Lower leg skin (tissue), 4 donors: ENCODE results near the gene SVIL. TPM values are rescaled to one million over a fixed set of nuclear protein-coding genes. Genes with fewer than 3 reads are reported as not detected.
A peak's percentile ranks its signal among the peaks of the same experiment; 100 is the strongest.
"Not testable (repeated sequence)": the region's sequence is repeated elsewhere in the genome, so short reads cannot be mapped to it uniquely, and the experiment has no call there.

Experiments
- DNase-seq, 2 donors: peaks; one replicate each; pipeline ENCODE4 v3.0.0-alpha.2; 2019; ENCODE audit warnings: low spot score in 2 of 2
- H3K4me3 ChIP-seq: fragments of 200-600 bp; sonication (generic); 2 replicates; pipeline ENCODE4 v1.5.1; 2017; ENCODE audit warnings: mild to moderate bottlenecking, low read depth; ENCODE audit not compliant: poor library complexity, severe bottlenecking
- POLR2A ChIP-seq, 2 donors: fragments of 450-650 bp; IDR thresholded peaks; one replicate each; pipeline ENCODE4 v1.6.1; 2016 to 2017; ENCODE audit warnings: antibody characterized with exemption in 2 of 2, mild to moderate bottlenecking in 1 of 2, moderate library complexity in 1 of 2
- WGBS, 2 donors: methylation state at CpG; one replicate each; pipeline ENCODE4 v1.1.5; 2018; 5-methylcytosine and 5-hydroxymethylcytosine counted together
- intact Hi-C: fragments of 100-400 bp; cut with DNase I; formaldehyde crosslinking; loops from one replicate; pipeline ENCODE4 v1.15.0; 2023; ENCODE audit warnings: low total_unique reads
- total RNA-seq, 4 donors: library from RNA; depleted of rRNA; stranded (reverse); fragments of >200 nt; gene quantifications; one replicate each; pipeline ENCODE4 v1.1.0, GENCODE V29; 2016
- TF ChIP-seq, protein P1 (sequence below), 3 donors: fragments of 450-650 bp; IDR thresholded peaks; one replicate each; pipeline ENCODE4 v1.5.1; 2016; ENCODE audit warnings: antibody characterized with exemption in 3 of 3, mild to moderate bottlenecking in 3 of 3, moderate library complexity in 2 of 3

The SVIL gene
- total RNA-seq, 4 donors from 2014 or later: 49.0 to 91.0 (median 74.4) TPM

DNA sequence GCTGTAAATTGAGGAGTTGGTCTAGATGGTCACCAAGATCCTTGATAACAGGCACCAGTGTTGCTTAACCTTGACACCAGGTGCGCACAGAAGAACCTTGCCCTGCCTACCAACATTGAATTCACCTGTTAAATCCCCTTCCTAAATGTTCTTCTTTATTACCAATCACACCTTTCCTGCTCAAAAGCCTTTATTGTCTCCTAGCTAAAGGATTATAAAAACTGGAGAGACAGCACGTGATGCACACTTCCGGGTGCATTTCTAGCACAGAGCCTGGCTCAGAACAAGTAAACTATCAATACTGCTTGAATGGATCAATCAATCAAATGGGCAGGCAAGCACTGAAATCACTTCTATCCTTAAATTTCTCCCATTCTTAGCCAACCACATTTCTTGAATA lies 56.3 kb downstream of the SVIL start:
- no peak overlapping the region for H3K4me3 ChIP-seq
- DNase-seq: no peak
- WGBS, 2 donors: 89 to 93% methylated on average over 3 of the region's 3 CpGs
- intact Hi-C loops: no loop called here
- TF ChIP-seq, protein P1, sequence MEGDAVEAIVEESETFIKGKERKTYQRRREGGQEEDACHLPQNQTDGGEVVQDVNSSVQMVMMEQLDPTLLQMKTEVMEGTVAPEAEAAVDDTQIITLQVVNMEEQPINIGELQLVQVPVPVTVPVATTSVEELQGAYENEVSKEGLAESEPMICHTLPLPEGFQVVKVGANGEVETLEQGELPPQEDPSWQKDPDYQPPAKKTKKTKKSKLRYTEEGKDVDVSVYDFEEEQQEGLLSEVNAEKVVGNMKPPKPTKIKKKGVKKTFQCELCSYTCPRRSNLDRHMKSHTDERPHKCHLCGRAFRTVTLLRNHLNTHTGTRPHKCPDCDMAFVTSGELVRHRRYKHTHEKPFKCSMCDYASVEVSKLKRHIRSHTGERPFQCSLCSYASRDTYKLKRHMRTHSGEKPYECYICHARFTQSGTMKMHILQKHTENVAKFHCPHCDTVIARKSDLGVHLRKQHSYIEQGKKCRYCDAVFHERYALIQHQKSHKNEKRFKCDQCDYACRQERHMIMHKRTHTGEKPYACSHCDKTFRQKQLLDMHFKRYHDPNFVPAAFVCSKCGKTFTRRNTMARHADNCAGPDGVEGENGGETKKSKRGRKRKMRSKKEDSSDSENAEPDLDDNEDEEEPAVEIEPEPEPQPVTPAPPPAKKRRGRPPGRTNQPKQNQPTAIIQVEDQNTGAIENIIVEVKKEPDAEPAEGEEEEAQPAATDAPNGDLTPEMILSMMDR (IDR thresholded peaks at IDR 0.05): no peak
- no peak for TF ChIP-seq POLR2A (IDR thresholded peaks at IDR 0.05)

DNA sequence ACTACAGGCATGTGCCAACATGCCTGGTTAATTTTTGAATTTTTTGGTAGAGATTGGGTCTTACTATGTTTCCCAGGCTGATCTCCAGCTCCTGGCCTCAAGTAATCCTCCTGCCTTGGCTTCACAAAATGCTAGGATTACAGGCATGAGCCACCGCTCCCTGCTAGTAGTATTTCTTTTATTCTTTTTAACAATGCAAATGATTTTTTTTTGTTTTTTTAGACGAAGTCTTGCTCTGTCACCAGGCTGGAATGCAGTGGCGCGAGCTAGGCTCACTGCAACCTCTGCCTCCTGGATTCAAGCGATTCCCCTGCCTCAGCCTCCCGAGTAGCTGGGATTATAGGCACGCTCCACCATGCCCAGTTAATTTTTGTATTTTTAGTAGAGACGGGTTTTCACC lies 58.1 kb downstream of the SVIL start:
- H3K4me3 ChIP-seq: no peak overlapping the region
- TF ChIP-seq, protein P1 (IDR thresholded peaks at IDR 0.05): no peak
- TF ChIP-seq POLR2A (IDR thresholded peaks at IDR 0.05): no peak
- DNase-seq: peak in 1 of 2 donors; percentile 57
- WGBS, 2 donors: 82 to 86% methylated on average over 8 of the region's 8 CpGs
- intact Hi-C loops: no loop called here

DNA sequence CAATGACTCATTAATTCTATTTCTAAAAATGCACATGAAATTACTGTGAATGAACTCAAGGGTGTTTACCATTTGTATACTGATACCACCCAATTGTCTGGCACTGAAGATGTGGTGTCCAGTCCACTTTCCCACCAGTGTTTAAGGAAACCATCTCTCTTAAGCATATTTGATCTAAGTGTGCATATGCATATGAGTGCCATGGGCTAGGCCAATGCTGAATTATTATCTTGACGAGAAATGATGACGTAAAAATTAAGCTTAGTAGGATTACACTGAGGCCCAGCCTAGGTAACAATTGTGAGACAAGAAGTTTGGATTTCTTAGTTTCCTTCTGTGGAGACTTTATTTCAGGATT lies 59.7 kb downstream of the SVIL start:
- no peak overlapping the region for H3K4me3 ChIP-seq
- TF ChIP-seq POLR2A (IDR thresholded peaks at IDR 0.05): no peak
- TF ChIP-seq, protein P1 (IDR thresholded peaks at IDR 0.05): no peak
- intact Hi-C loops: no loop called here
- 98 to 100% methylated on average over 2 of the region's 2 CpGs for WGBS, 2 donors
- no peak for DNase-seq

DNA sequence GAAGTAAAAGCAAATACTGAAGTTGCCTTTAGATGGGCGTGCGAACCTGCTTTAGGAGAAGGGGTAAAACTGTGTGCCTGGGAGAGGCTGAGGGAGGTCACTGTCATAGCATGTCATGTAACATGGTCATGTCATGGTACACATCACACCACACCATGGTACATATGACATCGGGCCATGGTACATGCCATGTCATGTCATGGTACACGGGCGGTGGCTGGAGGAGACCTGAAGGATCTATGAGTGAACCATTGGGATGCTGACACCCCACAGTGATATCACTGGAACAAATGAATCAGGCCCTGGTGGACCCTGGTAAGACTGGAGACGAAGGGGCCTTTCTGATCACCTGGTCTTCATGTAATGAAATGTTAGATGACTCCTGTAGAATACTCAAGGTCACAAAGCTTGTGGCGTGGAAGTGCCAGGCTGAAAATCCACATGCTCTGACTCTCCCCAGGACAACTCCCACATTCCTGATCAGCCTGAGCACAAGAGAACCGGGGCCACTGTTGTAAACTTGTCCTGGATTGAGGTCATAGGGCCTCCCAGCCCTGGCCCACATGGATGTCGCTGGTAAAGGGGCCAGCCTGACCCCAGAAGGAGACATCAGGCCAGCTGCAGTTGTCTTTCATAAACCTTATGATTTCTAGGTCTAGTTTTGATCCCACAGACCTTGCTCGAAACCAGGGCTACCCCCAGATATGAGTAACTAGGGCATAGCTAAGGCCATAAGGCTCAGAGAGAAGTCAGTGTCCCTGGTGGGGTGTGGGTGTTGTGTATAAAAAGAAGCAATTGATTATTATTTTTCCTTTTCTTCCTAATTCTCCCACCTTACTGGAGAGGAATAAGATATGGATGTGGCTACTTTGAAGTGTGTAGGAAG lies 60.3 kb downstream of the SVIL start:
- DNase-seq: peak in 1 of 2 donors; percentile 75
- 89 to 98% methylated on average over 9 of the region's 10 CpGs for whole genome bisulfite sequencing, 2 donors
- intact Hi-C loops, H3K4me3 ChIP-seq: not testable (repeated sequence)

DNA sequence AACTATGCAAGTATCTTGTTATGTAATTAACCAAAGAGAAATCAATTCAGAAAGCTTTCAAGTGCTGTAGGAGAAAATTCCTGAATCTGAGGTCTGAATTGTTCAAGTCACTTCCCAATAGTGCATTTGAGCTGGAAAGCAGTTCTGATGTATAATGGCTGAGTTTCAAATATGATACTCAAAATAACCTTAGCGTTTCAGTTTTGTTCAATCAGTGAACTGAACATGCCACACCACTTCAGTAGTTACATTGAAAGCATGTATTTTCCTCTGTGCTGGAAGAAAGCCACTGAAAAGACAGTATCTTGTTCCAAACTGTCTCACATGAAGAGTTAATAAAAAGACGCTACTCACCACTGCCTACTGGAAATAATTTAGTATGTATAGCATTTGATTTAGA lies 64.5 kb downstream of the SVIL start:
- H3K4me3 ChIP-seq, DNase-seq, intact Hi-C loops: not testable (repeated sequence)
- WGBS, 2 donors: 24 to 38% methylated on average over 2 of the region's 2 CpGs

DNA sequence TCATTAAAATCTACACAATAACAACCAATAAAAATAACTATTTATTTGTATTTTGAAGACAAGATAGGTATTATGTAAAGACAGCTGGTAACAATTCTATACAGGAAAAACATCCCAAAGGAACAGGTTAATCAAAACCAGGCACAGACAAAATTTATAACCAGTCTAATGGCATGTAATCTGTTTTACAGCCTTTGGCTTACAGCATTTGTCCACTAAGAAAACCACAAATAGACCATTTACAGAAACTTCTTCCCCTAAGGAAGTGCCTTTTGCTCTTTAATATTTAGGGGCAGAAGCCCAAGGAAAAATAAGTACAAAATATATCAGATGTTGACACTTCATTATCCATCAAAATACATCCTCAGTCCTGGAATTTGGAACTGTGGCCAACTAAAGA lies 65.0 kb downstream of the SVIL start:
- intact Hi-C loops: no loop called here
- H3K4me3 ChIP-seq: no peak overlapping the region
- DNase-seq: no peak
- TF ChIP-seq, protein P1 (IDR thresholded peaks at IDR 0.05): no peak
- TF ChIP-seq POLR2A (IDR thresholded peaks at IDR 0.05): no peak

DNA sequence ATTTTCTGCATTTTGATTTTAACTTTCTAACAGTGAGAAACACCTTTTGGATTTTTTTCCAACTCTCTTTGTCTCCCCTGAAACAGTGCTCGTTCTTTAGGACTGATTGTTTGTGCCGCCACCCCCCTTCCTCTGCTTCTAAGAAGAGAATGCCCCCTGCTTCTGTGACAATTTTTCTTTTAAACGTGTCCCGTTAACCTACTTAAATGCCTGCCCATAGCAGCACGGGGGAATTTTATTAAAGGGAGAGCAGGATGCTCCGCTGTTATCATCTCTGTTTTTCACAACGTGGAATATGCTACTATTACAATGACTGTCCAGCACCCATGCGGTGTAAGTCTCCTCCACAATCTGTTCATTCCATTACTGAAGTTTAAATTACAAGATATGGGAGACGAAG lies 67.8 kb downstream of the SVIL start:
- peak in 1 of 2 donors; percentile 42 for DNase-seq
- H3K4me3 ChIP-seq: no peak overlapping the region
- TF ChIP-seq, protein P1 (IDR thresholded peaks at IDR 0.05): no peak
- TF ChIP-seq POLR2A (IDR thresholded peaks at IDR 0.05): no peak
- WGBS, 2 donors: 89% methylated on average over 9 of the region's 9 CpGs
- intact Hi-C loops: no loop called here

DNA sequence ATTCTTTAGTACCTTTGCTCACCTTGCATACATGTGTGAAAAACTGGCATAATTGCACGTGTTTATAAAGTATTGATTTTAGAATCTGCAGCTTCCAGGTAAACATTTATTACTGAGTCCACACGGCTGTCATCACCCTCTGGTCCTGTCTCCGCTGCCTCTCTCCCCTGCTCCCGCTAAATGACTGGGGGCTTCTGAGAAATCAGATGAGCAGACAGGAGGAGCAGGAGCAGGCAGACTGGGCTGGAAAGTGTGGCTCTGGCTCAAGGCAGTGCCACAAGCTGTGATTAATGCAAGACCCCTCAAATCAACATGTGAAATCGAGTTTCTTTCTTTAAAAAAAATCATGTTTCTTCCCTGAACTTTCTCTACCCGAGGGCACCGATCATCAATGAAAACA lies 68.6 kb downstream of the SVIL start:
- DNase-seq: peak in 1 of 2 donors; percentile 69
- 87 to 88% methylated on average over 7 of the region's 7 CpGs for WGBS, 2 donors
- H3K4me3 ChIP-seq, intact Hi-C loops: not testable (repeated sequence)
